Neural crest cell (in vitro differentiated cells): Measurements from ENCODE around the gene PLCH1. TPM values are rescaled to one million over a fixed set of nuclear protein-coding genes. Genes with fewer than 3 reads are reported as not detected.
A peak's percentile ranks its signal among the peaks of the same experiment; 100 is the strongest.

Experiments
- DNase-seq: peaks from one replicate; pipeline ENCODE4 v3.0.0; 2021; ENCODE audit warnings: low read depth, mixed read lengths, low spot score
- H3K27ac Mint-ChIP-seq: one replicate; pipeline ENCODE4 v1.8.0; 2021; ENCODE audit warnings: mild to moderate bottlenecking, mixed read lengths; ENCODE audit not compliant: unreplicated experiment
- H3K27me3 Mint-ChIP-seq: 2 replicates; pipeline ENCODE4 v1.8.0; 2021; ENCODE audit warnings: low read depth, mild to moderate bottlenecking, mixed read lengths
- H3K36me3 Mint-ChIP-seq: 2 replicates; pipeline ENCODE4 v1.8.0; 2021; ENCODE audit warnings: low read depth, mild to moderate bottlenecking, mixed read lengths
- H3K4me1 Mint-ChIP-seq: 2 replicates; pipeline ENCODE4 v1.8.0; 2021; ENCODE audit warnings: mixed read lengths
- H3K4me3 Mint-ChIP-seq: one replicate; pipeline ENCODE4 v1.8.0; 2021; ENCODE audit warnings: mild to moderate bottlenecking, mixed read lengths
- H3K9me3 Mint-ChIP-seq: 2 replicates; pipeline ENCODE4 v1.8.0; 2021; ENCODE audit warnings: mixed read lengths
- total RNA-seq: library from RNA; stranded (reverse); gene quantifications from 2 replicates; pipeline ENCODE4 v1.2.1, GENCODE V29; 2021
- TF ChIP-seq, protein P1 (sequence below): fragments of 200-600 bp; sonication (generic); conservative IDR thresholded peaks from 2 replicates; pipeline ENCODE4 v1.5.0; 2021; ENCODE audit warnings: antibody characterized with exemption, mild to moderate bottlenecking

PLCH1 gene
- total RNA-seq, 1 donor from 2014 or later, result 22.4 TPM

DNA sequence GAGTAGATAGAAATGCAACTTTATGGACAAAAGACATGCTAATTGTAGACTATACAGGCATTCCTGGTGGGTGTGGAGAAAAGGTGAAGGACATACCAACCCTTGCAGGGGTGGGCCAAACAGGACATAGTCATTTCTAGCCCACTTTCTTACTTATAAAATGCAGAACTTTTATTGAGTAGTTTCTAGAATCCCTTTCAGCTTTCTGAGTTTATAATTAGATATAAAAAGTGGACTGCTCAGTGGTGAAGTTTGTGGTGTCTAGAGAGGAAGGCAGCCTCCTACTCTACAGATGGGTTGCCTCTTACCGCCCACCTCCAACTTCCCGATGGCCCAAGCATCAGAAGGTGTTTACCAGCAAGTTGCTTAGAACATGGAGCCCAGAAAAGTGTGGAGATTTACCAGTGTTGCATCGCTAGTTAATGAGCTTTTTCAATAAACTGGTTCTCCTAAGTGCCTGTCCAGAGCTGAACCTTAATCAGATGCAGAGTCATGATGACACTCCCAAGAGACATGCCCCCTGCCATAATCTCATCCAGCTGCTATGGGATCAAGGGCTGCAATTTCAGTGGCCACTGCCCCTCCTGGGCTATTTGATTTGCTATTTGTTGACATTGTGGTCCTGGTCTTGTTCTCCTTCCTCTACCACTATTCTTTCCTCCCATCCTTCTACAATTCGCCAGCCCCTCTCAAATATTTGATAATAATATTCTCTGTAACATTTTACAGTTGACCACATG, 373.9 kb downstream of the PLCH1 start:
- no peak for DNase-seq
- Mint-ChIP-seq H3K27me3 (no peaks in the 10 kb centered on the region), H3K4me3 (no peak overlapping the region), H3K27ac (peak overlapping the region; percentile 5), H3K36me3 (peaks cover 2% of the 10 kb centered on the region), H3K9me3 (no peaks in the 10 kb centered on the region), H3K4me1 (peaks cover 34% of the 10 kb centered on the region)
- TF ChIP-seq, protein P1, sequence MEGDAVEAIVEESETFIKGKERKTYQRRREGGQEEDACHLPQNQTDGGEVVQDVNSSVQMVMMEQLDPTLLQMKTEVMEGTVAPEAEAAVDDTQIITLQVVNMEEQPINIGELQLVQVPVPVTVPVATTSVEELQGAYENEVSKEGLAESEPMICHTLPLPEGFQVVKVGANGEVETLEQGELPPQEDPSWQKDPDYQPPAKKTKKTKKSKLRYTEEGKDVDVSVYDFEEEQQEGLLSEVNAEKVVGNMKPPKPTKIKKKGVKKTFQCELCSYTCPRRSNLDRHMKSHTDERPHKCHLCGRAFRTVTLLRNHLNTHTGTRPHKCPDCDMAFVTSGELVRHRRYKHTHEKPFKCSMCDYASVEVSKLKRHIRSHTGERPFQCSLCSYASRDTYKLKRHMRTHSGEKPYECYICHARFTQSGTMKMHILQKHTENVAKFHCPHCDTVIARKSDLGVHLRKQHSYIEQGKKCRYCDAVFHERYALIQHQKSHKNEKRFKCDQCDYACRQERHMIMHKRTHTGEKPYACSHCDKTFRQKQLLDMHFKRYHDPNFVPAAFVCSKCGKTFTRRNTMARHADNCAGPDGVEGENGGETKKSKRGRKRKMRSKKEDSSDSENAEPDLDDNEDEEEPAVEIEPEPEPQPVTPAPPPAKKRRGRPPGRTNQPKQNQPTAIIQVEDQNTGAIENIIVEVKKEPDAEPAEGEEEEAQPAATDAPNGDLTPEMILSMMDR, result no peak

DNA sequence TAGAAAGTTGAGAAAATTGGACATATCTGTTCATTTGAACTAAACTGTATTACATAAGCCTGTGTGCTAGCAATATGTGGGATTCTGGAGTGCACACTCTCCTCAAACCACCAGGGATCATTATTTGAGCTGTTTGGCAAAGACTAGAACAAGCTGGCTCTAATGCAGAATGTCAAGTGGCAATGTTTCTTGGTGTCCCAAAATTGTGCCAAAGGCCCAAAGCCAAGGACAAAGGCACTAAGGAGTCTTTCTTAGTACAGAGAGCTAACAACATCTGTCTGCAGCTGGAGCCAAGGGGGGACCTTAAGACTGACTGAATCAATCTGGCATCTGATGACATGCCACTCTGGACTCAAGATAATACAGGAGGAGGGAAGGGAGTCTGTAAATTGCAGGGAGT, 374.7 kb downstream of the PLCH1 start:
- DNase-seq, result no peak
- TF ChIP-seq, protein P1, result no peak
- no peaks in the 10 kb centered on the region for H3K9me3 Mint-ChIP-seq
- no peak overlapping the region for H3K27ac Mint-ChIP-seq
- no peaks in the 10 kb centered on the region for H3K27me3 Mint-ChIP-seq
- H3K4me3 Mint-ChIP-seq, result no peak overlapping the region
- peaks cover 2% of the 10 kb centered on the region for H3K36me3 Mint-ChIP-seq
- H3K4me1 Mint-ChIP-seq, result peaks cover 34% of the 10 kb centered on the region

DNA sequence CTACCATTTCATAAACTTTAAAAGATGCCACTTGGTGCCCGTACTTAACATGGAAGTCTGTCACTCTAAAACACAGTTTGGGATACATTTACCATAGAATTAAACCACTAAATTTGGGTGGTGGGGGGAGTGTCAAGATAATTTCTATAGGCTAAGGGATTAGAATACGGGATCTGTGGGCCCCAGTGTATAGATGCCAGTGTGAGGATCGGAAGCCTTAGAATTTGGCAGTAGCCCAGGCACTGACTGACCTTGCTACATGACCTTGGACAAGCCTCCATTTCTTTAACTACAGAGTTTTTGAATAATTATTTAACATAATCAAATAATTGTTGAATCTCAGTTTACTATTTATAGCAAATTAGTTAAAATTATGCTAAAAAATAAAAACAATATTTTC, 375.1 kb downstream of the PLCH1 start:
- H3K27ac Mint-ChIP-seq, result no peak overlapping the region
- no peaks in the 10 kb centered on the region for H3K27me3 Mint-ChIP-seq
- TF ChIP-seq, protein P1, result no peak
- H3K4me3 Mint-ChIP-seq, result no peak overlapping the region
- peaks cover 5% of the 10 kb centered on the region for H3K36me3 Mint-ChIP-seq
- no peak for DNase-seq
- peaks cover 36% of the 10 kb centered on the region for H3K4me1 Mint-ChIP-seq
- peaks cover 4% of the 10 kb centered on the region for H3K9me3 Mint-ChIP-seq

DNA sequence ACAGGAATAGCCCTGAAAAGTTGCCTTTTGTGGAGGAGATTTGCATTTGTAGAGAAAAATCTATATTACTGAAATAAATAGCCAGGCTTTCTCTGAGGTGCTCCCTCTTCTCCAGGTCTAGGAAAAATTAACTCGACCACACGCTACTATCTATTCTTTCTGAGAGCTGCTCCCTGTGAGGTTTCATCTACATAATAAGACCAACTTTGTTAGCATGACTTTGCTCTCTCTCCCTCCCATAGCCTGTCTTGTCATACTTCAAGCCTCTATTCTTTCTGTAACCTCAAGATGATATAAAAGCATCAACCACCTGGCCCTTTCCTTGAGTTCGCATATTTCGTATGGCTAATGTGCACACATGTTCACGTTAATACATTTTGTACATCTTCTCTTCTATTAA, 375.6 kb downstream of the PLCH1 start:
- Mint-ChIP-seq H3K4me3 (no peak overlapping the region), H3K9me3 (peaks cover 5% of the 10 kb centered on the region), H3K4me1 (peaks cover 39% of the 10 kb centered on the region), H3K27me3 (no peaks in the 10 kb centered on the region), H3K36me3 (peaks cover 6% of the 10 kb centered on the region), H3K27ac (no peak overlapping the region)
- TF ChIP-seq, protein P1, result no peak
- no peak for DNase-seq

DNA sequence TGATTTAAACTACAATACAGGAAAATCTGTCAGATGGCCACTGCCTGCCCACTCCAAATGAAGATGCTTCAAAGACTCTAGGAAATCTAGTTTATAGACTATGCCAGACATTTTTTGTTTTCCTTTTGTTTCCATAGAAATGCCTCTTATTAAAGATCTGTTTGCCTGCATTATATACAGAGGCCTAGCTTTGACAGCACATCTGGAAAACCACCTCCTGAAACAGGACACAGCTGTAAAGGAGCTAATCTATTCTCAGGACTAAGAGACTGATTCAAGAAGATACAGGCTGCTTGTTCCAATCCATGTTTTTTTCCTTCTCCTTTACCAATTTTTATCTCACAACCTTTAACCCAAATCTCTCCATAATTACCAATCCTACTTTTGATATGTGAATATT, 376.1 kb downstream of the PLCH1 start:
- Mint-ChIP-seq H3K4me1 (peaks cover 44% of the 10 kb centered on the region), H3K27ac (no peak overlapping the region), H3K9me3 (peaks cover 5% of the 10 kb centered on the region), H3K36me3 (peaks cover 6% of the 10 kb centered on the region), H3K27me3 (no peaks in the 10 kb centered on the region), H3K4me3 (no peak overlapping the region)
- TF ChIP-seq, protein P1, result no peak
- DNase-seq, result no peak
